H1 (cell line): ENCODE measurements around the gene ELOVL5. TPM values are rescaled to one million over a fixed set of nuclear protein-coding genes. Genes with fewer than 3 reads are reported as not detected.

Source experiments
- CTCF ChIA-PET: fragments of 300-600 bp; sonication (Branson Sonifier 250); formaldehyde crosslinking; loops from one replicate; lab custom pipeline; 2021; ENCODE audit not compliant: partially characterized antibody; lab: Charles Lee
- POLR2A ChIA-PET: fragments of 300-600 bp; sonication (Branson Sonifier 250); formaldehyde crosslinking; loops from one replicate; lab custom pipeline; 2021; ENCODE audit warnings: inconsistent platforms; ENCODE audit not compliant: partially characterized antibody; lab: Charles Lee
- DNase-seq, 2 experiments: peaks; one replicate each; pipeline versions ENCODE4 v3.0.0 to v3.0.0-alpha.2; 2010 to 2022; ENCODE audit warnings: low spot score in 2 of 2, low read depth in 1 of 2, mixed read lengths in 1 of 2
- FAIRE-seq: peaks from 2 replicates; lab custom pipeline; 2011; peaks lifted over from hg19 to GRCh38; lab: Jason Lieb, UNC
- H2AFZ ChIP-seq: 2 replicates; pipeline ENCODE4 v1.8.1; 2012; ENCODE audit warnings: low read length, inconsistent platforms
- H2AK5ac ChIP-seq: 2 replicates; pipeline ENCODE4 v1.6.1; 2013; ENCODE audit warnings: low read depth, low read length
- H2BK120ac ChIP-seq: replicated peaks from 2 replicates; pipeline ENCODE3; 2013; ENCODE audit warnings: low read depth, low read length, inconsistent platforms
- H2BK12ac ChIP-seq: 2 replicates; pipeline ENCODE4 v1.6.1; 2013; ENCODE audit warnings: low read depth, low read length
- H2BK15ac ChIP-seq: 2 replicates; pipeline ENCODE4 v1.6.1; 2013; ENCODE audit warnings: low read length
- H2BK20ac ChIP-seq: 2 replicates; pipeline ENCODE4 v1.6.1; 2013; ENCODE audit warnings: low read length
- H2BK5ac ChIP-seq: 2 replicates; pipeline ENCODE4 v1.6.1; 2013; ENCODE audit warnings: low read depth, low read length
- H3K14ac ChIP-seq: 2 replicates; pipeline ENCODE4 v1.6.1; 2013; ENCODE audit warnings: inconsistent platforms; ENCODE audit not compliant: insufficient read length
- H3K18ac ChIP-seq: 2 replicates; pipeline ENCODE4 v1.6.1; 2013; ENCODE audit warnings: low read length; ENCODE audit errors: extremely low read depth
- H3K23ac ChIP-seq: 2 replicates; pipeline ENCODE4 v1.6.1; 2013; ENCODE audit warnings: inconsistent platforms; ENCODE audit not compliant: insufficient read length
- H3K23me2 ChIP-seq: 2 replicates; pipeline ENCODE4 v1.6.1; 2013; ENCODE audit warnings: low read depth, low read length
- H3K27ac ChIP-seq: 2 replicates; pipeline ENCODE4 v1.6.1; 2011; ENCODE audit warnings: low read depth, low read length, inconsistent platforms
- H3K27me3 ChIP-seq, 4 experiments: replicated peaks in 1 of 4; 1 replicate in 1 of 4; 2 replicates in 3 of 4; pipeline versions ENCODE4 v1.6.1 to v1.8.1; 2011 to 2013; ENCODE audit warnings: low read length in 3 of 4, mild to moderate bottlenecking in 3 of 4, inconsistent platforms in 2 of 4, mixed read lengths in 2 of 4, moderate library complexity in 1 of 4; ENCODE audit not compliant: control insufficient read depth in 3 of 4, insufficient read depth in 3 of 4; ENCODE audit errors: extremely low read depth in 1 of 4
- H3K36me3 ChIP-seq, 4 experiments: 2 replicates each; pipeline versions ENCODE4 v1.6.1 to v1.8.1; 2011 to 2013; ENCODE audit warnings: mild to moderate bottlenecking in 4 of 4, low read length in 3 of 4, moderate library complexity in 2 of 4, control low read depth in 1 of 4, inconsistent platforms in 1 of 4; ENCODE audit not compliant: insufficient read depth in 4 of 4, control insufficient read depth in 2 of 4
- H3K4ac ChIP-seq: replicated peaks from 2 replicates; pipeline ENCODE3; 2013; ENCODE audit warnings: low read length, low read depth, mixed read lengths, inconsistent platforms; ENCODE audit not compliant: insufficient read length
- H3K4me1 ChIP-seq, 4 experiments: replicated peaks in 1 of 4; 1 replicate in 1 of 4; 2 replicates in 3 of 4; pipeline versions ENCODE4 v1.6.1 to v1.8.1; 2011 to 2013; ENCODE audit warnings: low read length in 3 of 4, inconsistent platforms in 2 of 4, mixed read lengths in 1 of 4; ENCODE audit not compliant: insufficient read depth in 4 of 4, control insufficient read depth in 3 of 4
- H3K4me2 ChIP-seq, 2 experiments: 2 replicates each; pipeline versions ENCODE4 v1.6.1 to v1.8.1; 2011 to 2013; ENCODE audit warnings: low read depth in 2 of 2, low read length in 2 of 2, control low read depth in 1 of 2, inconsistent platforms in 1 of 2, mild to moderate bottlenecking in 1 of 2; ENCODE audit not compliant: insufficient read depth in 1 of 2
- H3K4me3 ChIP-seq, 4 experiments: fragments of 200-600, 300-600 bp in 1 of 4; sonication (generic), shearing (Covaris generic), sonication (Bioruptor Twin) in 1 of 4; 2 replicates each; pipeline versions ENCODE4 v1.5.1 to v1.8.1; 2011 to 2016; ENCODE audit warnings: low read length in 4 of 4, low read depth in 3 of 4, control low read depth in 2 of 4, inconsistent platforms in 2 of 4, mild to moderate bottlenecking in 2 of 4, mixed read lengths in 1 of 4, moderate library complexity in 1 of 4; ENCODE audit not compliant: insufficient read depth in 2 of 4; ENCODE audit errors: extremely low read depth in 1 of 4
- H3K56ac ChIP-seq: replicated peaks from 2 replicates; pipeline ENCODE3; 2013; ENCODE audit warnings: low read depth, mild to moderate bottlenecking, mixed read lengths, low read length, inconsistent platforms; ENCODE audit not compliant: insufficient read length
- H3K79me1 ChIP-seq: 2 replicates; pipeline ENCODE4 v1.6.1; 2013; ENCODE audit warnings: low read depth, low read length, control low read depth
- H3K79me2 ChIP-seq, 2 experiments: 2 replicates each; pipeline versions ENCODE4 v1.6.1 to v1.8.1; 2012 to 2013; ENCODE audit warnings: low read length in 2 of 2, mild to moderate bottlenecking in 2 of 2, inconsistent platforms in 1 of 2; ENCODE audit not compliant: insufficient read depth in 2 of 2, control insufficient read depth in 1 of 2
- H3K9ac ChIP-seq, 4 experiments: replicated peaks in 1 of 4; 1 replicate in 1 of 4; 2 replicates in 3 of 4; pipeline versions ENCODE4 v1.6.1 to v1.8.1; 2011 to 2013; ENCODE audit warnings: low read depth in 3 of 4, low read length in 3 of 4, control low read depth in 2 of 4, mild to moderate bottlenecking in 2 of 4, moderate library complexity in 2 of 4, inconsistent platforms in 1 of 4; ENCODE audit errors: extremely low read depth in 1 of 4
- H3K9me3 ChIP-seq, 2 experiments: 2 replicates each; pipeline versions ENCODE4 v1.6.1 to v1.8.1; 2012 to 2013; ENCODE audit warnings: mild to moderate bottlenecking in 2 of 2, moderate library complexity in 2 of 2, control low read depth in 1 of 2, inconsistent platforms in 1 of 2, low read depth in 1 of 2, low read length in 1 of 2, mixed read lengths in 1 of 2; ENCODE audit not compliant: insufficient read depth in 2 of 2
- H4K20me1 ChIP-seq, 2 experiments: replicated peaks in 1 of 2; 2 replicates each; pipeline versions ENCODE3 to v1.8.1; 2011 to 2013; ENCODE audit warnings: inconsistent platforms in 2 of 2, low read length in 2 of 2, mild to moderate bottlenecking in 1 of 2; ENCODE audit not compliant: insufficient read depth in 2 of 2, control insufficient read depth in 1 of 2
- H4K5ac ChIP-seq: 2 replicates; pipeline ENCODE4 v1.6.1; 2013; ENCODE audit warnings: low read length, low read depth, mixed read lengths, inconsistent platforms; ENCODE audit not compliant: insufficient read length
- H4K8ac ChIP-seq: 2 replicates; pipeline ENCODE4 v1.8.0; 2013; ENCODE audit warnings: mild to moderate bottlenecking, moderate library complexity, low read length, inconsistent platforms; ENCODE audit not compliant: insufficient read depth; ENCODE audit errors: extremely low read depth
- H4K91ac ChIP-seq: replicated peaks from 2 replicates; pipeline ENCODE3; 2013; ENCODE audit warnings: low read length, mixed read lengths, inconsistent platforms; ENCODE audit not compliant: insufficient read length
- BACH1 ChIP-seq: IDR thresholded peaks from 2 replicates; pipeline ENCODE4 v1.6.1; 2012; ENCODE audit warnings: low read length, improper control_type of control experiment
- BCL11A ChIP-seq, 2 experiments: IDR thresholded peaks; one replicate each; pipeline ENCODE4 v1.6.1; 2011; ENCODE audit warnings: low read depth in 2 of 2, low read length in 2 of 2, mild to moderate bottlenecking in 2 of 2
- CEBPB ChIP-seq: IDR thresholded peaks from 2 replicates; pipeline ENCODE4 v1.6.1; 2012; ENCODE audit warnings: low read depth, low read length
- CHD1 ChIP-seq: IDR thresholded peaks from 2 replicates; pipeline ENCODE4 v1.6.1; 2012; ENCODE audit warnings: low read depth, low read length, improper control_type of control experiment
- EGR1 ChIP-seq: IDR thresholded peaks from 2 replicates; pipeline ENCODE4 v1.6.1; 2011; ENCODE audit warnings: low read depth, low read length, borderline replicate concordance
- GABPA ChIP-seq: IDR thresholded peaks from 2 replicates; pipeline ENCODE4 v1.6.1; 2011; ENCODE audit warnings: mild to moderate bottlenecking, low read length, moderate library complexity, borderline replicate concordance; ENCODE audit not compliant: insufficient read depth
- JUN ChIP-seq: IDR thresholded peaks from 2 replicates; pipeline ENCODE4 v1.6.1; 2011; ENCODE audit warnings: low read depth, mild to moderate bottlenecking, improper control_type of control experiment, low read length
- KDM1A ChIP-seq: fragments of 200-600, 300-600 bp; sonication (generic); IDR thresholded peaks from 2 replicates; pipeline ENCODE4 v1.7.1; 2016; ENCODE audit warnings: mild to moderate bottlenecking, low read length, borderline replicate concordance
- NANOG ChIP-seq: IDR thresholded peaks from 2 replicates; pipeline ENCODE4 v1.6.1; 2011; ENCODE audit warnings: low read length, low read depth, mild to moderate bottlenecking, inconsistent platforms; ENCODE audit not compliant: insufficient read depth, poor library complexity, severe bottlenecking
- NRF1 ChIP-seq: IDR thresholded peaks from 2 replicates; pipeline ENCODE4 v1.6.1; 2011; ENCODE audit warnings: mild to moderate bottlenecking, low read depth, low read length, improper control_type of control experiment
- RFX5 ChIP-seq: IDR thresholded peaks from 2 replicates; pipeline ENCODE4 v1.6.1; 2011; ENCODE audit warnings: low read depth, low read length, improper control_type of control experiment, borderline replicate concordance
- RNF2 ChIP-seq: fragments of 200-900, 300-1000 bp; sonication (generic); IDR thresholded peaks from 2 replicates; pipeline ENCODE4 v1.7.1; 2016; ENCODE audit warnings: borderline replicate concordance, low read depth, mild to moderate bottlenecking, antibody characterized with exemption, low read length; ENCODE audit not compliant: poor library complexity, severe bottlenecking; ENCODE audit errors: missing control alignments
- SP2 ChIP-seq: IDR thresholded peaks from 2 replicates; pipeline ENCODE4 v1.6.1; 2012; ENCODE audit warnings: mild to moderate bottlenecking, low read length, inconsistent platforms
- TEAD4 ChIP-seq: IDR thresholded peaks from 2 replicates; pipeline ENCODE4 v1.6.1; 2012; ENCODE audit warnings: low read depth, low read length, inconsistent platforms, mixed read lengths
- WGBS, 2 experiments: shearing (Covaris generic) in 1 of 2; methylation state at CpG; one replicate each; pipeline versions ENCODE4 v1.1.6 to v1.1.7; 2013 to 2015; ENCODE audit warnings: low lambda C conversion rate in 2 of 2, mixed read lengths in 2 of 2, inconsistent platforms in 1 of 2, low coverage in 1 of 2, missing lambda C conversion rate in 1 of 2; ENCODE audit not compliant: insufficient replicate concordance in 2 of 2, insufficient coverage in 1 of 2, insufficient read length in 1 of 2; ENCODE audit errors: extremely low coverage in 1 of 2, missing lambda C conversion rate in 1 of 2; 5-methylcytosine and 5-hydroxymethylcytosine counted together
- polyA plus RNA-seq, 7 experiments: library from polyadenylated mRNA; depleted of rRNA in 3 of 7; stranded (reverse) in 5 of 7; unstranded in 2 of 7; fragments of >200 nt in 5 of 7; fragments of 200-250 nt in 2 of 7; gene quantifications; 1 replicate in 5 of 7; 2 replicates in 1 of 7; 4 replicates in 1 of 7; pipeline versions ENCODE4 v1.2.1 to v1.2.3, GENCODE V29; 2011 to 2013; ENCODE audit warnings: missing spikeins in 2 of 7, mixed read lengths in 2 of 7
- total RNA-seq: library from RNA; stranded (reverse); fragmentation: NEBNext Ultra II Directional; extraction: Animal tissue kit (Norgen Biotek cat#: 25700); gene quantifications from 2 replicates; pipeline ENCODE4 v1.2.1, GENCODE V29; 2021
- TF ChIP-seq, protein P1 (sequence below): IDR thresholded peaks from 2 replicates; pipeline ENCODE4 v1.6.1; 2011; ENCODE audit warnings: low read depth, mild to moderate bottlenecking, low read length; ENCODE audit not compliant: insufficient read depth

Gene ELOVL5
- total and polyA plus RNA-seq, 2 of the 8 experiments (the other 6 are each of a cell fraction or from before 2014, with no cell fraction given), result 113 to 156 TPM

DNA sequence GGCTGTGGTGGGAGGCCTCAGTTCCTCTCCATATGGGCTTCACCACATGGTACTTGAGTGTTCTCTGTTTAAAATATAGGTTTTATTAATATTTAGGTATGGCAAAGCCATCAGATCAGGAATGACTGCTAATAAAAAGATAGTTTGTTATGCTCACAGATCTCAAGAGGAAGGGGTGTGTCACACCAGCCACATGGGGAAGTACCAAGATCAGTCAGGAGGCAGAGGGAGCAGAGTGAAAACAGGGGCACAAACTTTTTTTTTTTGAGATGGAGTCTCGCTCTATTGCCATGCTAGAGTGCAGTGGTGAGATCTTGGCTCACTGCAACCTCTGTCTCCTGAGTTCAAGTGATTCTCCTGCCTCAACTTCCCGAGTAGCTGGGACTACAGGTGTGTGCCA is 108.0 kb downstream of the ELOVL5 start:
- Histone ChIP-seq H3K79me2 (no peaks in the 10 kb centered on the region), H2AFZ (no peak overlapping the region), H3K4me3 (no peak overlapping the region), H3K14ac (no peak overlapping the region), H3K4ac (no peak overlapping the region), H2BK12ac (no peak overlapping the region), H3K9me3 (no peaks in the 10 kb centered on the region), H3K4me2 (no peak overlapping the region), H3K4me1 (no peaks in the 10 kb centered on the region), H3K27ac (no peak overlapping the region), H2BK20ac (no peak overlapping the region), H3K18ac (no peak overlapping the region), H4K8ac (no peak overlapping the region; the same call in 1 of the 2 replicates), H3K23me2 (no peaks in the 10 kb centered on the region), H3K23ac (no peak overlapping the region), H2BK120ac (no peak overlapping the region), H4K5ac (no peak overlapping the region), H4K20me1 (no peaks in the 10 kb centered on the region), H3K27me3 (no peaks in the 10 kb centered on the region), H2AK5ac (no peak overlapping the region), H3K9ac (no peak overlapping the region), H3K56ac (no peak overlapping the region), H3K36me3 (no peaks in the 10 kb centered on the region), H2BK15ac (no peak overlapping the region), H4K91ac (no peak overlapping the region), H3K79me1 (no peaks in the 10 kb centered on the region), H2BK5ac (no peak overlapping the region)
- no peak for FAIRE-seq
- POLR2A ChIA-PET, result no interaction called here
- 76% methylated on average over 2 of the region's 2 CpGs; no CpG with 5 or more reads in 1 of the 2 experiments for WGBS, 2 experiments
- CTCF ChIA-PET, result no interaction called here
- DNase-seq, result no peak
- no peak for TF ChIP-seq TEAD4
- TF ChIP-seq NRF1, result no peak
- no peak for TF ChIP-seq RFX5
- TF ChIP-seq BCL11A (IDR thresholded peaks at IDR 0.05; ENCODE audit: low read depth in 2 of 2, low read length in 2 of 2), result no peak
- no peak for TF ChIP-seq CHD1
- TF ChIP-seq KDM1A, result no peak
- TF ChIP-seq, protein P1, sequence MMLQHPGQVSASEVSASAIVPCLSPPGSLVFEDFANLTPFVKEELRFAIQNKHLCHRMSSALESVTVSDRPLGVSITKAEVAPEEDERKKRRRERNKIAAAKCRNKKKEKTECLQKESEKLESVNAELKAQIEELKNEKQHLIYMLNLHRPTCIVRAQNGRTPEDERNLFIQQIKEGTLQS, result no peak
- TF ChIP-seq SP2, result no peak
- TF ChIP-seq GABPA, result no peak
- TF ChIP-seq JUN, result no peak
- no peak for TF ChIP-seq BACH1
- TF ChIP-seq NANOG, result no peak
- no peak for TF ChIP-seq CEBPB
- no peak for TF ChIP-seq EGR1
- TF ChIP-seq RNF2, result no peak
